Measurements from ENCODE around the gene VSIG10L2.

Gene VSIG10L2

GRCh38 chr11:125930076-125930450 lies 15.8 kb upstream of the VSIG10L2 start:
- no peak for DNase-seq

DNA sequence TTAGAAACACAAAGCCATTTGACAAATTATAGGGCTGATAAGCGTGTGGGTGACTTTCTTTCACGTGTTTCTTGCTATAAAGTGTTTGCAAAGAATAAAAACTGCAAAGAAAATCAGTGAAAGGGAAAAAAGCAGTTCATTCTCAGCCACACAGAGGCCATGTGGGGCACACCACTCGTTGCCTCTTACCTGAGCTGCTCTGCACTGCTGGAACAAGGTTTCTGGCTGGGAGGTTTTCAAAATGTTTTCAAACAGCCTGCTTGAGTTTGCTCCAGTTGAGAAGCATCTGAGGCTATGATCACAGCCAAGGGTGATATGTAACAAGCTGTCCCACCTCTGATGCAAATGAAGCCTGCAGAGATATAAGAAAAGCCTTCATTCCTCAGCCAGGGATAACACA lies 14.7 kb upstream of the VSIG10L2 start:
- DNase-seq, result no peak

GRCh38 chr11:125931668-125932067 lies 14.2 kb upstream of the VSIG10L2 start:
- no peak for DNase-seq

- no peak for DNase-seq
Observed at GRCh38 chr11:125932301-125932700, 13.5 kb upstream of the VSIG10L2 start.

DNA sequence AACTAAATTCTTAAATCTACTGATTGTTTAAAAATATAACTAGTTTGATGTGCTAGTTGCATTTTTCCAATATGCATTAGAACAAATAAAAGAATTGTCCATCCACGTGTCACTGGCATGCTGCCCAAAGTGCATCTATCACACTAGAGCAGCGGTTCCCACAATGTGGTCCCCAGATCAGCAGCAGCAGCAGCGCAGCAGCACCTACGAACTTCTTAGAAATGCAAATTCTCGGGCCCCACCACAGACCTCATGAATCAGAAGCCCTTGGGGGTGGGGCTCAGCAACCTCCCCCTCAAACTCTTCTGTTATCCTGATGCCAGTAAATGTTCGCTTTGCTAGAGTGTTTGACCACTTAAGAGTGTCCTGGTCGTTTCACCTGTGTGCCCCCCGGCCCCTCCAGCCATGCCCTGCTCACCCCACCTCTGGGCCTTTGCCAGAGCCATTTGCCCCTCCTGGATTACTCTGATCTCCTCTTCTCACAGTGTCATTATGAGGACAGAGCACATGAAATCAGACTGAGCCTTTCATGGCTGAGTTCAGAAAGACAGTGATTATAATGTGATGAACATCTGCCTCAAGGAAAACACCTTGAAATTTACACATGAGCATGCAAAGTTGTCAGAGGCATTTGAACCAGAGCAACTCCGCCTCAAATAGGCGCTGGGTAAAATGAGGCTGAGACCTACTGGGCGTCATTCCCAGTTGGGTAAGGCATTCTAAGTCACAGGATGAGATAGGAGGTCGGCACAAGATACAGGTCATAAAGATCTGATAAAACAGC lies 12.6 kb upstream of the VSIG10L2 start:
- no peak for DNase-seq

- no peak for DNase-seq
Observed at GRCh38 chr11:125934473-125934872, 11.4 kb upstream of the VSIG10L2 start.

GRCh38 chr11:125935056-125935455 lies 10.8 kb upstream of the VSIG10L2 start:
- DNase-seq, result no peak

GRCh38 chr11:125935618-125936199 lies 10.1 kb upstream of the VSIG10L2 start:
- no peak for DNase-seq

GRCh38 chr11:125938418-125938817 lies 7.4 kb upstream of the VSIG10L2 start:
- DNase-seq, result no peak

DNA sequence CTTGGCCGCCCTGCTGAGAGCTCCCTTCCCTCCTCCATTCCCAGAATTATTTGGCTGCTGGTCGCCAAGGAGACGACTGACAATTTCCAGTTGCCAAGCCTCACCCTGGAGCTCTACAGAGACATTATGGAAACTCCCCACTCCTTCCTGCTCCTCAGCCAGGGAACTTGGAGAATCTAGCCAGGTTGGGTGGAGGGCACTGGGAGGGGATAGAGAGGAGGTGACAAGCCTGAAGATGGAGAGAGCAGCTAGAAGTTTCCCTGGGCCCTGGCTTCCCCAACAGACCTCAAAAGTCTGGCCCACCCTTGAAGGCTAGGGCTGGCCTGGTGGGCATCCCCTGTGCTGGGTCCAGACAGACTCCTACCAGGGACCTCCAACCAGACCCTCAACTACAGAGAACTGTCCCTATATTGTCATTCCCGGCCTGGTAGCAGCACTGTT lies 6.7 kb upstream of the VSIG10L2 start:
- DNase-seq, result no peak

GRCh38 chr11:125940145-125940544 lies 5.7 kb upstream of the VSIG10L2 start:
- no peak for DNase-seq

DNA sequence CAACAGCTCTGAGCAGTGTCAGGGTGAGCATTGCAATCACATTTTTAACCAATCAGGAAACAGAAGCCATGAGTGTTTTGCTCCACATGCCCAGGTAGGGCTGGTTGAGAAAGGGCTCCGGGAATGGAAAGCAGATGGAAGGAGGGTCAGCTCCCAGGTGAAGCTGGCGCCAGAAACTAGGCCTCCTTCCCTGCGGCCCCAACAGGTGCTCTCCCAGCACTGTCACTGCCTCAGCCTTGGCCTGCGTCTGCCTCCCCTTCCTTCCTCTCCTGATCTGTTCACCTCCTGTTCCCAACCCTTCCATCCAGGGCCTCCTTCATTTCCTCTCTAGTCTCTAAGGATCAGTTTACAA lies 4.6 kb upstream of the VSIG10L2 start:
- no peak for DNase-seq

- DNase-seq, result peak; percentile 21
Observed at GRCh38 chr11:125941619-125942611, 3.9 kb upstream of the VSIG10L2 start.

- DNase-seq, result no peak
Observed at GRCh38 chr11:125942771-125943428, 2.9 kb upstream of the VSIG10L2 start.

DNA sequence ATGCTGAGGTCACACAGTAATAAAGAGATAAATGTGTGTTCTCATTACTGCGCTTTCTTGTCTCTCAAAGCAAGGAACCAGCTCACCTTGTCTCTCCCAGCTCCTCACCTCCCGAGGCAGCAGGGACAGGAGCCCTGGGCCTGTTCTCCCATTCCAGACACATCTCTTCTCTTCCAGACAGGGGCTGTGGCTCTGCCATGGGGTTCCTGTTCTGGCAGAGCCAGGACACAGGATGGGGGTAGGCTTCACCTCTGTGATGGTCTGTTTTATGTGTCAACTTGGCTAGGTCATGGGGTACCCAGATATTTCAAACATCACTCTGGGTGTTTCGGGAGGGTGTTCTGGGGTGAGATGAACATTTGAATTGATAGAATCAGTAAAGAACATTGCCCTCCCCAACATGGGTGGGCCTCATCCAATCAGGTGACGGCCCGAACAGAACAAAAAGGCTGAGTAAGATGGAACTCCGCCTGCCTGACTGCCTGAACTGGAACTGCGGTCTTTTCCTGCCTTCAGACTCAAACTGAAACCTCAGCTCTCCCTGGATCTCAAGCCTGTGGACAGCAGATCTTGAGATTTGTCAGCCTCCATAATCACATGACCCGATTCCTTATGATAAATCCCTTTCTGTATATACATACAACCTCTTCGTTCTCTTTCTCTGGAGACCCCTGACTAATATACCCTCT lies 2.0 kb upstream of the VSIG10L2 start:
- no peak for DNase-seq

GRCh38 chr11:125944350-125945010 lies 1.4 kb upstream of the VSIG10L2 start:
- DNase-seq, result no peak

DNA sequence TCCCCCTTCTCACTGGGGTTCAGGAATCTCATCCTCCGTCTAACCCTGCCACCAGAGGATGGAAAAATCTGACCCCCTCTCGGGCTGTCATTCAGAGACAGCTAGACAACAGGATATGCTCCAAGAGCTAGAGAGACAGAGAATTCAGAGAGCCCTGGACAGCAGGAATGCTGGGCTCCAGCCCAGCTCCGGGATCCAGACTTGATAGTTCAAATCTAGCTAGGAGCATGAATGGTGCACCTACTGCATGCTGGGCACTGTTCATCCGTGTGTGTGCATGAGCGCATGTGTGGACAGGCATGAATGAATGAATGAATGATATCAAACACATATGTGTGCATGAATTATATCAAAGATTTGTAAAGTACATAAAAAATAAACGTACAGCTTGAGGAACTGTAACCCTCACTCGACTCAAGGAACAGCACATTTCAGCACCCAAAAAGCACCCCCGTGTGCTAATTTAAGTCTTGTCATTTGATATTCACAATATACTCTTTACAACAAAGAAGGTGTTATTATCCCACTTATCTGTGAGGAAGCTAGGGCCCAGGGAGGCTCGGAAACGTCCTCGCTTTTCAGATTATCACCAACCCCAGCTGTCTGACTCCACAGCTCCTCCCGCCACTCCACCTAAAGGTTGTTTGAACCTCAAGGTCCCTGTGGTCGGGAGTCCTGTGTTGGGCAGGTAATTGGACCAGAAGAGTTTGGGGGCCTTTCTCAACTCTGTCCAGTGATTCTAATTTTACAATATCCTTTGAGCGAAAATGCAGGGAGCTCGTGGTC lies 640 bp upstream of the VSIG10L2 start:
- DNase-seq, result no peak

GRCh38 chr11:125946712-125947418 lies 1.0 kb downstream of the VSIG10L2 start:
- no peak for DNase-seq

- no peak for DNase-seq
Observed at GRCh38 chr11:125947419-125948277, 1.8 kb downstream of the VSIG10L2 start.

Data from fibroblast of skin of back (primary cell).